Nephron (organoid): ENCODE measurements around the gene AMN1.
A peak's percentile ranks its signal among the peaks of the same experiment; 100 is the strongest.
"Not testable (repeated sequence)": the region's sequence is repeated elsewhere in the genome, so short reads cannot be mapped to it uniquely, and the experiment has no call there.

Experiments
- H3K27ac Mint-ChIP-seq, 3 experiments: 2 replicates each; pipeline ENCODE4 v1.8.0; 2020; ENCODE audit warnings: mixed read lengths in 3 of 3, mild to moderate bottlenecking in 2 of 3, moderate library complexity in 1 of 3
- H3K27me3 Mint-ChIP-seq: 2 replicates; pipeline ENCODE4 v1.8.0; 2021; ENCODE audit warnings: low read depth, mild to moderate bottlenecking, moderate library complexity, mixed read lengths
- H3K36me3 Mint-ChIP-seq: 2 replicates; pipeline ENCODE4 v1.8.0; 2020; ENCODE audit warnings: low read depth, mixed read lengths
- H3K4me1 Mint-ChIP-seq: 2 replicates; pipeline ENCODE4 v1.8.0; 2020; ENCODE audit warnings: mixed read lengths
- H3K4me3 Mint-ChIP-seq, 3 experiments: 2 replicates each; pipeline ENCODE4 v1.8.0; 2020; ENCODE audit warnings: mild to moderate bottlenecking in 3 of 3, mixed read lengths in 3 of 3, moderate library complexity in 2 of 3
- H3K9me3 Mint-ChIP-seq: 2 replicates; pipeline ENCODE4 v1.8.0; 2020; ENCODE audit warnings: mixed read lengths
- CTCF ChIP-seq, 3 experiments: fragments of 200-600 bp; sonication (generic); IDR thresholded peaks; one replicate each; pipeline ENCODE4 v1.5.0; 2021; ENCODE audit warnings: antibody characterized with exemption in 3 of 3; ENCODE audit not compliant: unreplicated experiment in 3 of 3

AMN1 gene

GRCh38 chr12:31768046-31768445 lies 39.2 kb upstream of the AMN1 start:
- Mint-ChIP-seq H3K27ac (no peak overlapping the region), H3K36me3 (no peaks in the 10 kb centered on the region), H3K9me3 (peaks cover 12% of the 10 kb centered on the region), H3K27me3 (no peaks in the 10 kb centered on the region), H3K4me3 (no peak overlapping the region), H3K4me1 (peaks cover 6% of the 10 kb centered on the region)
- no peak for TF ChIP-seq CTCF (IDR thresholded peaks at IDR 0.05; ENCODE audit: unreplicated experiment in 3 of 3)

- no peak for TF ChIP-seq CTCF (IDR thresholded peaks at IDR 0.05; ENCODE audit: unreplicated experiment in 3 of 3)
- Mint-ChIP-seq H3K36me3 (no peaks in the 10 kb centered on the region), H3K4me1 (no peaks in the 10 kb centered on the region), H3K27me3 (no peaks in the 10 kb centered on the region), H3K9me3 (peaks cover 6% of the 10 kb centered on the region), H3K4me3 (no peak overlapping the region), H3K27ac (no peak overlapping the region)
Observed at GRCh38 chr12:31765931-31766330, 37.1 kb upstream of the AMN1 start.

GRCh38 chr12:31759632-31760459 lies 31.0 kb upstream of the AMN1 start:
- no peak overlapping the region for H3K27ac Mint-ChIP-seq
- peaks cover 2% of the 10 kb centered on the region for H3K9me3 Mint-ChIP-seq
- H3K4me3 Mint-ChIP-seq = no peak overlapping the region
- no peaks in the 10 kb centered on the region for H3K36me3 Mint-ChIP-seq
- no peaks in the 10 kb centered on the region for H3K4me1 Mint-ChIP-seq
- no peaks in the 10 kb centered on the region for H3K27me3 Mint-ChIP-seq
- no peak for TF ChIP-seq CTCF (IDR thresholded peaks at IDR 0.05; ENCODE audit: unreplicated experiment in 3 of 3)

- not testable (repeated sequence) for H3K27ac Mint-ChIP-seq, H3K36me3 Mint-ChIP-seq, H3K27me3 Mint-ChIP-seq, H3K9me3 Mint-ChIP-seq, H3K4me3 Mint-ChIP-seq, H3K4me1 Mint-ChIP-seq
Observed at GRCh38 chr12:31758297-31758696, 29.5 kb upstream of the AMN1 start.

GRCh38 chr12:31756977-31757420 lies 28.2 kb upstream of the AMN1 start:
- Mint-ChIP-seq H3K4me1 (peaks cover 4% of the 10 kb centered on the region), H3K9me3 (peaks cover 4% of the 10 kb centered on the region), H3K4me3 (no peak overlapping the region), H3K27ac (no peak overlapping the region), H3K36me3 (no peaks in the 10 kb centered on the region), H3K27me3 (no peaks in the 10 kb centered on the region)
- TF ChIP-seq CTCF (IDR thresholded peaks at IDR 0.05; ENCODE audit: unreplicated experiment in 3 of 3) = no peak

- Mint-ChIP-seq H3K36me3 (peaks cover 5% of the 10 kb centered on the region), H3K4me1 (peaks cover 4% of the 10 kb centered on the region), H3K4me3 (no peak overlapping the region), H3K27ac (peak overlapping the region in 1 of 3 experiments; percentile 41), H3K9me3 (peaks cover 21% of the 10 kb centered on the region), H3K27me3 (no peaks in the 10 kb centered on the region)
- no peak for TF ChIP-seq CTCF (IDR thresholded peaks at IDR 0.05; ENCODE audit: unreplicated experiment in 3 of 3)
Observed at GRCh38 chr12:31752450-31752849, 23.6 kb upstream of the AMN1 start.
